ENCODE data around the gene ATAD3C. TPM values are rescaled to one million over a fixed set of nuclear protein-coding genes. Genes with fewer than 3 reads are reported as not detected.
A peak's percentile ranks its signal among the peaks of the same experiment; 100 is the strongest.

The ATAD3C gene
- total RNA-seq: 1 to 10 TPM in 2 of 7 donors, under 1 TPM in 3, not detected in 2; 0.25 to 3.9 (median 0.57) TPM
- polyA plus RNA-seq: under 1 TPM; 0.55 to 0.85 (median 0.83) TPM
- long read RNA-seq, donor 1: 0 reads
- long read RNA-seq, donor 2, partial matches to known transcripts: 0 of 2 reads
- long read RNA-seq, donor 2, other reads (novel, unspliced or antisense): 0 of 2 reads

- Histone ChIP-seq H3K27ac (no peak within 1 kb of the TSS), H3K36me3 (no peaks in the 10 kb centered on the region), H3K4me1 (no peaks in the 10 kb centered on the region), H3K27me3 (replicated peaks in 1 of 7) (peaks cover 0 to 6% (median 0%) of the 10 kb centered on the region in 7 donors), H3K4me3 (no peak within 1 kb of the TSS), H3K9me3 (no peaks in the 10 kb centered on the region)
- no peak for DNase-seq
- no peak for TF ChIP-seq POLR2AphosphoS5 (IDR thresholded peaks at IDR 0.05)
- no peak for TF ChIP-seq CTCF (IDR thresholded peaks at IDR 0.05 in 8 of 11, conservative IDR thresholded peaks at IDR 0.05 in 3 of 11)
- TF ChIP-seq POLR2A (IDR thresholded peaks at IDR 0.05): no peak
- WGBS, 5 donors: 74 to 87% (median 82%) methylated on average over 6 of the region's 6 CpGs
- intact Hi-C loops (cut with DNase I; ENCODE audit: low total_unique reads): no loop called here
Measured at GRCh38 chr1:1449099-1449739, at the start of gene ATAD3C. ATAD3C (plus strand) TSS chr1:1449689; CDS start chr1:1450684, 995 bp downstream.

- Histone ChIP-seq H3K27ac (peak overlapping the region; percentile 76 to 94 (median 89)), H3K36me3 (peaks cover 0 to 80% (median 74%) of the 10 kb centered on the region in 6 donors), H3K9me3 (no peaks in the 10 kb centered on the region), H3K4me3 (peak overlapping the region; percentile 88 to 100 (median 98)), H3K4me1 (peaks cover 18 to 92% (median 69%) of the 10 kb centered on the region in 6 donors), H3K27me3 (replicated peaks in 1 of 7) (no peaks in the 10 kb centered on the region)
- DNase-seq: no peak
- intact Hi-C loops (cut with DNase I; ENCODE audit: low total_unique reads): no loop called here
- TF ChIP-seq POLR2AphosphoS5 (IDR thresholded peaks at IDR 0.05) (peak in 2 of 3 donors; percentile 5 to 30), POLR2A (IDR thresholded peaks at IDR 0.05) (no peak), CTCF (IDR thresholded peaks at IDR 0.05 in 8 of 11, conservative IDR thresholded peaks at IDR 0.05 in 3 of 11) (peak in 1 of 11 experiments; percentile 13)
- WGBS, 5 donors: 3 to 15% (median 5%) methylated on average over 13 to 34 of the region's 34 CpGs
Measured at GRCh38 chr1:1399872-1400575, 49.5 kb upstream of the ATAD3C start.

GRCh38 chr1:1400576-1401456, 48.7 kb upstream of the ATAD3C start:
- intact Hi-C loops (cut with DNase I; ENCODE audit: low total_unique reads): no loop called here
- TF ChIP-seq CTCF (IDR thresholded peaks at IDR 0.05 in 8 of 11, conservative IDR thresholded peaks at IDR 0.05 in 3 of 11) (no peak), POLR2AphosphoS5 (IDR thresholded peaks at IDR 0.05) (peak; percentile 38 to 65 (median 50)), POLR2A (IDR thresholded peaks at IDR 0.05) (no peak)
- DNase-seq: no peak
- Histone ChIP-seq H3K27ac (peak overlapping the region in 5 of 8 donors; percentile 88 to 94 (median 92)), H3K36me3 (peaks cover 0 to 80% (median 73%) of the 10 kb centered on the region in 6 donors), H3K9me3 (no peaks in the 10 kb centered on the region), H3K4me1 (peaks cover 22 to 93% (median 73%) of the 10 kb centered on the region in 6 donors), H3K4me3 (peak overlapping the region in 6 of 8 donors; percentile 92 to 100 (median 98)), H3K27me3 (replicated peaks in 1 of 7) (no peaks in the 10 kb centered on the region)
- WGBS, 5 donors: 80 to 86% (median 83%) methylated on average over 18 to 22 of the region's 22 CpGs

Data from spleen (tissue), 13 donors.